H1 (cell line): ENCODE data around the gene TMEM273.

Experiments used
- CHD2 ChIP-seq: IDR thresholded peaks from 2 replicates; pipeline ENCODE4 v1.6.1; 2012; ENCODE audit warnings: low read length, improper control_type of control experiment
- CTCF ChIP-seq, 3 experiments: IDR thresholded peaks; 1 replicate in 2 of 3; 2 replicates in 1 of 3; pipeline versions ENCODE4 v1.5.1 to v1.6.1; 2011; ENCODE audit warnings: low read length in 3 of 3, mild to moderate bottlenecking in 3 of 3, inconsistent platforms in 2 of 3, low read depth in 1 of 3, moderate library complexity in 1 of 3; ENCODE audit not compliant: insufficient read depth in 1 of 3; ENCODE audit errors: control extremely low read depth in 1 of 3
- EZH2 ChIP-seq: fragments of 200-600 bp; sonication (generic); IDR thresholded peaks from 2 replicates; pipeline ENCODE4 v1.7.1; 2012; ENCODE audit warnings: low read depth, mild to moderate bottlenecking, moderate library complexity, low read length, inconsistent platforms; ENCODE audit not compliant: severe bottlenecking
- GABPA ChIP-seq: IDR thresholded peaks from 2 replicates; pipeline ENCODE4 v1.6.1; 2011; ENCODE audit warnings: mild to moderate bottlenecking, low read length, moderate library complexity, borderline replicate concordance; ENCODE audit not compliant: insufficient read depth
- GTF2F1 ChIP-seq: IDR thresholded peaks from 2 replicates; pipeline ENCODE4 v1.6.1; 2012; ENCODE audit warnings: low read depth, low read length, improper control_type of control experiment, borderline replicate concordance
- HDAC2 ChIP-seq, 2 experiments: fragments of 300-600 bp in 1 of 2; sonication (generic) in 1 of 2; IDR thresholded peaks; 2 replicates each; pipeline ENCODE4 v1.6.1; 2011 to 2012; ENCODE audit warnings: low read depth in 2 of 2, low read length in 2 of 2, mild to moderate bottlenecking in 2 of 2, moderate library complexity in 2 of 2, borderline replicate concordance in 1 of 2, inconsistent platforms in 1 of 2
- HDAC6 ChIP-seq: IDR thresholded peaks from one replicate; pipeline ENCODE4 v1.7.1; 2012; ENCODE audit warnings: low read depth, mild to moderate bottlenecking, inconsistent platforms, low read length, moderate library complexity
- POLR2AphosphoS5 ChIP-seq: IDR thresholded peaks from 2 replicates; pipeline ENCODE4 v1.6.1; 2011; ENCODE audit warnings: low read depth, low read length
- RAD21 ChIP-seq, 2 experiments: IDR thresholded peaks in 1 of 2; conservative IDR thresholded peaks in 1 of 2; 2 replicates each; pipeline ENCODE4 v1.6.1; 2011; ENCODE audit warnings: low read depth in 2 of 2, low read length in 2 of 2, improper control_type of control experiment in 1 of 2, inconsistent platforms in 1 of 2, mild to moderate bottlenecking in 1 of 2, moderate library complexity in 1 of 2
- RFX5 ChIP-seq: IDR thresholded peaks from 2 replicates; pipeline ENCODE4 v1.6.1; 2011; ENCODE audit warnings: low read depth, low read length, improper control_type of control experiment, borderline replicate concordance
- SIN3A ChIP-seq, 2 experiments: IDR thresholded peaks in 1 of 2; conservative IDR thresholded peaks in 1 of 2; 2 replicates each; pipeline ENCODE4 v1.6.1; 2011 to 2012; ENCODE audit warnings: low read length in 2 of 2, improper control_type of control experiment in 1 of 2, low read depth in 1 of 2, mild to moderate bottlenecking in 1 of 2
- SIX5 ChIP-seq: IDR thresholded peaks from 2 replicates; pipeline ENCODE4 v1.6.1; 2011; ENCODE audit warnings: mild to moderate bottlenecking, low read depth, low read length

GRCh38 chr10:49194212-49194920, 6.2 kb upstream of the TMEM273 start:
- TF ChIP-seq SIX5, result no peak
- no peak for TF ChIP-seq CTCF (IDR thresholded peaks at IDR 0.05; ENCODE audit: control extremely low read depth in 1 of 3, insufficient read depth in 1 of 3, low read depth in 1 of 3, low read length in 3 of 3)
- TF ChIP-seq HDAC2 (IDR thresholded peaks at IDR 0.05; ENCODE audit: borderline replicate concordance in 1 of 2, low read depth in 2 of 2, low read length in 2 of 2), result no peak
- no peak for TF ChIP-seq RFX5
- no peak for TF ChIP-seq POLR2AphosphoS5
- TF ChIP-seq RAD21 (IDR thresholded peaks at IDR 0.05 in 1 of 2, conservative IDR thresholded peaks at IDR 0.05 in 1 of 2; ENCODE audit: low read depth in 2 of 2, low read length in 2 of 2), result no peak
- TF ChIP-seq CHD2, result no peak
- no peak for TF ChIP-seq GTF2F1
- no peak for TF ChIP-seq EZH2
- TF ChIP-seq SIN3A (conservative IDR thresholded peaks at IDR 0.05 in 1 of 2, IDR thresholded peaks at IDR 0.05 in 1 of 2; ENCODE audit: low read depth in 1 of 2, low read length in 2 of 2), result no peak
- TF ChIP-seq GABPA, result no peak
- no peak for TF ChIP-seq HDAC6
